Cardiac muscle cell (in vitro differentiated cells and primary cell): Measurements from ENCODE around the gene UBE2N. TPM values are rescaled to one million over a fixed set of nuclear protein-coding genes. Genes with fewer than 3 reads are reported as not detected.
"Not testable (repeated sequence)": the region's sequence is repeated elsewhere in the genome, so short reads cannot be mapped to it uniquely, and the experiment has no call there.

Experiments used
- DNase-seq, 2 donors: peaks; one replicate each; pipeline versions ENCODE4 v3.0.0 to v3.0.0-alpha.2; 2010 to 2017; ENCODE audit warnings: low read depth in 1 of 2, low spot score in 1 of 2
- H3K27ac ChIP-seq: fragments of 200-600 bp; sonication (generic); 2 replicates; pipeline ENCODE4 v1.5.1; 2016
- H3K27me3 ChIP-seq: fragments of 200-600 bp; sonication (generic); 2 replicates; pipeline ENCODE4 v1.6.0; 2016; ENCODE audit warnings: control low read depth
- H3K36me3 ChIP-seq: fragments of 200-600 bp; sonication (generic); 2 replicates; pipeline ENCODE4 v1.5.1; 2016; ENCODE audit warnings: control low read depth
- H3K4me1 ChIP-seq: fragments of 200-600 bp; sonication (generic); 2 replicates; pipeline ENCODE4 v1.8.1; 2017; ENCODE audit warnings: low read depth, mild to moderate bottlenecking, mixed run types
- H3K4me3 ChIP-seq: fragments of 200-600 bp; sonication (generic); 2 replicates; pipeline ENCODE4 v1.5.1; 2016; ENCODE audit warnings: mild to moderate bottlenecking
- H3K9me3 ChIP-seq: fragments of 200-600 bp; sonication (generic); 2 replicates; pipeline ENCODE4 v1.5.1; 2017; ENCODE audit warnings: low read depth, mild to moderate bottlenecking, control low read depth
- polyA plus RNA-seq: library from polyadenylated mRNA; unstranded; fragments of >200 nt; fragmentation: Nextera tagmentation; extraction: Ambion mirVana; gene quantifications from 2 replicates; pipeline ENCODE4 v1.2.1, GENCODE V29; 2016
- total RNA-seq: library from RNA; depleted of rRNA; stranded (reverse); fragments of >200 nt; gene quantifications from 2 replicates; pipeline ENCODE4 v1.2.3, GENCODE V29; 2016
- TF ChIP-seq, protein P1 (sequence below): IDR thresholded peaks from 2 replicates; pipeline ENCODE4 v1.5.1; 2012; ENCODE audit warnings: low read depth, mild to moderate bottlenecking, low read length

Gene UBE2N
- total and polyA plus RNA-seq, 2 experiments from 2014 or later: 17.2 to 168 TPM

DNA sequence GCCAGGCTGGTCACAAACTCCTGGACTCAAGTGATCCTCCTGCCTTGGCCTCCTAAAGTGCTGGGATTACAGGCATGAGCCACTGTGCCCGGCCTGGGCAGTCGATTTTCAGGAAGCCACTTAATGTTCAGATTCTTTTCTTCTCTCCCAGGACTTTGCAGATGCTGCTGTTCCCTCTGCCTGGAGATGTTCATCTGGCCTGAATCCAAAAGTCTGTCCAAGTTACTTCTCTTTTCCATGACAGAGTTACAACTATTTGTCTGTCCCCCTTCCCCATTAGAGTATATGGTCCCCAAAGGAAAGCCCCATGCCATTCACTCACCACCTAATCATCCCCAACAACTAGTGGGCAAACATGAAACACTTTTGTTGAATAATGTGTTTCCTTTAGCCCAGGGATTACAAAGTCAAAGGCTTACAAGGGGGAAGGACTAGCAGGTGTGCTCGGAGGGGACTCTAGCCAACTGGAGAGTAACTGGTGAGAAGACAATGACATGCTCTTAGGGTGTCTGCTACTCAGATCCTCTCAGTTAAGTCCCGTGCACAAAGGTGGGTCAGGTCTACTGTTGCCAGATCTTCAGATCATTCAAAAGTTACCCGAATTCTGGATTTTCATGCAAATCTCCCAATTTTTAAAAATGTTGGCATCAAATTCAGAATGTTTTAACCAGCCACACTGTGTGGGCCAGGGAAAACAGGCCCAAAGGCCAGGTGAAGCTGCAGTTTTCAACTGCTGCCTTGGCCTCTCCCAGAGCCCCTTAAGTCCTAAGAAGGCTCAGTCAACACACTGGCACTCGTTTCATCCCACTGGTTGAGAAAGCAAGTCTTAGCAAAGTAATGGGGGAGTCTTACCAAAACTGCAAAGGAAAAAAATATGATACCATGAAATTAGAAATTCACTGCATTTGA lies 34.4 kb downstream of the UBE2N start:
- peak overlapping the region; percentile 81 for H3K27ac ChIP-seq
- peaks cover 14% of the 10 kb centered on the region for H3K4me1 ChIP-seq
- no peaks in the 10 kb centered on the region for H3K27me3 ChIP-seq
- TF ChIP-seq, protein P1, sequence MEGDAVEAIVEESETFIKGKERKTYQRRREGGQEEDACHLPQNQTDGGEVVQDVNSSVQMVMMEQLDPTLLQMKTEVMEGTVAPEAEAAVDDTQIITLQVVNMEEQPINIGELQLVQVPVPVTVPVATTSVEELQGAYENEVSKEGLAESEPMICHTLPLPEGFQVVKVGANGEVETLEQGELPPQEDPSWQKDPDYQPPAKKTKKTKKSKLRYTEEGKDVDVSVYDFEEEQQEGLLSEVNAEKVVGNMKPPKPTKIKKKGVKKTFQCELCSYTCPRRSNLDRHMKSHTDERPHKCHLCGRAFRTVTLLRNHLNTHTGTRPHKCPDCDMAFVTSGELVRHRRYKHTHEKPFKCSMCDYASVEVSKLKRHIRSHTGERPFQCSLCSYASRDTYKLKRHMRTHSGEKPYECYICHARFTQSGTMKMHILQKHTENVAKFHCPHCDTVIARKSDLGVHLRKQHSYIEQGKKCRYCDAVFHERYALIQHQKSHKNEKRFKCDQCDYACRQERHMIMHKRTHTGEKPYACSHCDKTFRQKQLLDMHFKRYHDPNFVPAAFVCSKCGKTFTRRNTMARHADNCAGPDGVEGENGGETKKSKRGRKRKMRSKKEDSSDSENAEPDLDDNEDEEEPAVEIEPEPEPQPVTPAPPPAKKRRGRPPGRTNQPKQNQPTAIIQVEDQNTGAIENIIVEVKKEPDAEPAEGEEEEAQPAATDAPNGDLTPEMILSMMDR: no peak
- no peaks in the 10 kb centered on the region for H3K9me3 ChIP-seq
- H3K4me3 ChIP-seq: no peak overlapping the region
- DNase-seq: no peak
- peaks cover 19% of the 10 kb centered on the region for H3K36me3 ChIP-seq

- H3K9me3 ChIP-seq: no peaks in the 10 kb centered on the region
- H3K27me3 ChIP-seq: no peaks in the 10 kb centered on the region
- H3K27ac ChIP-seq: peak overlapping the region; percentile 86
- DNase-seq: no peak
- no peak overlapping the region for H3K4me3 ChIP-seq
- TF ChIP-seq, protein P1: no peak
- peaks cover 12% of the 10 kb centered on the region for H3K4me1 ChIP-seq
- H3K36me3 ChIP-seq: peaks cover 25% of the 10 kb centered on the region
Observed at GRCh38 chr12:93404961-93405849, 36.5 kb downstream of the UBE2N start.

DNA sequence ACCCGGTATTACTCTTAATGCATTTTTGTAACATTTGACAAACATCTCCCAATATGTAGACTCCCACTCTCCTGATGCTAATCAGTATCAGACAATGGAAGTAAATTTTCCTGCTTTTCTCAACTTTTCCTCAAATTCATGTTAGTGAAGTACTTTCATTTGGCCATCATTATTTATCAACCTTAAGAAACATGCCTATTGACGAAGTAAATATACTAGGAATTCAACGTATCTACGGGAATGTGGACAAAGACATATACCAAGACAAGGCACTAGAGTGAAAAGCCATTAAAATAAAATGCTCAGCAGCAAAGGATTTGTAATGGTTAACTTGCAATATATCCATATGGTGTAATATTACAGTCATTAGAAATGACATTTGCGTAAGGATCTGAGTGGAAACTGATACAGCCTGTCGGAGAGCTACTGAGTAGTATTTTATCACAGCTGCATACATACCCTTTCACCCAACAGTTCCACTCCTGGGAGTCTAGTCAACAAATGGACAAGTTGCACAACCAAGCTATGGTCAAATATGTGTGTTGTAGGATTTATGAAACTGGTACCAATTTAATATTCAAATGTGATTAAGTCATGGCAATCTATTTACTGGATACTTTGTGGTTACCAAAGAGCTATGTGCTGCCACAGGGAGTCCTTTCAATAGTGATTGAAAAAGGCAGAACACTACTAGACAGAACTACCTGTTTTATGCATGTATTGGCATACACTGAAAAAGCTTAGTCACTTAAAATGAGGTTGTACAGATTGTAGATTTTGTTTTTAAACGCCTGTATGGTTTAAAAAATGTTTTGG lies 37.6 kb downstream of the UBE2N start:
- Histone ChIP-seq H3K4me1 (peaks cover 12% of the 10 kb centered on the region), H3K36me3 (peaks cover 25% of the 10 kb centered on the region), H3K4me3 (no peak overlapping the region), H3K9me3 (no peaks in the 10 kb centered on the region), H3K27ac (peak overlapping the region; percentile 86), H3K27me3 (no peaks in the 10 kb centered on the region)
- TF ChIP-seq, protein P1: no peak
- peak in 1 of 2 donors; percentile 77 for DNase-seq

DNA sequence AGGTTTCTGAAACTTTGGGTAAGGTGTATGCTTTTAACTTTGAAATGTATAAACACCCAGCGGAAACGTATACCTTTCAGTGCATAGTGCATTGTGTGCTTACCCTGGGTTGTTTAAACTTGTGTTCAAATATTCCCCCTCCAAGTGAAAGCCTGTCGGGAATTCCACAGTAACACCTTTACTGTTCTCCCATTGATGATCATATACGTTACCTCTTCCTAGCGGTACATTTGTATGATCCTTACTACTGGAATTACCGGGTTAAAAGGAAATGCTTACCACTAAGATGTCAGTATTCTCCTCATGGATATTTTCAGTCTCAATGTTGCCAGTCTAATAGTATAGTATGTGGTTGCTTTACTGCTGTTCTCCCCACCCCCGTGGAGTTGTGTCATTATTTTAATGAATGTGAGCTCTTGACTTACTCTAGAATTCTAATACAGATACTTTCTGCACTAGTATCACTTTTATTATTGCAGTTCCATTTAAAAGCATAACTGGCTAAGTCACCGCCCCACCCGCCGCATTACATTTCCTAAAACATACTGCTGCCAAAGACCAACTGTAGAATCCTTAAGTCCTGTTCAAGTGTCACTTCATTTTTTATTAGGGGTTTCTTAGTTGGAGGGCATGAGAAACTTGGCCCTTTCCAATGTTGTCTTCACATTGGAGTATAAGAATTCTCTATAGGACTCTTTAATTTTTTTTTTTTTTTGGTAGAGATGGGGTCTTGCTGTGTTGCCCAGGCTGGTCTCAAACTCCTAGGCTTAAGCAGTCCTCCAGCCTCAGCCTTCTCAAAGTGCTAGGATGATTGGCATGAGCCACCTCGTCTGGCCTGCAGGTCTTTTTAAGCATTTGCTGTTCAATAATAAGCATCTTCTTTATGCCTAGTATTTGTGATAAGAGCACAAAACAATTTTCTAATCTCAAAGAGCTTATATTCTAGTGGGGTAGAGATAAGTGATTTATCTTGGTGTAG lies 39.1 kb downstream of the UBE2N start:
- no peak for DNase-seq
- peak overlapping the region; percentile 86 for H3K27ac ChIP-seq
- TF ChIP-seq, protein P1: no peak
- H3K36me3 ChIP-seq: peaks cover 38% of the 10 kb centered on the region
- H3K27me3 ChIP-seq: no peaks in the 10 kb centered on the region
- H3K4me1 ChIP-seq: peaks cover 9% of the 10 kb centered on the region
- H3K4me3 ChIP-seq: no peak overlapping the region
- no peaks in the 10 kb centered on the region for H3K9me3 ChIP-seq

DNA sequence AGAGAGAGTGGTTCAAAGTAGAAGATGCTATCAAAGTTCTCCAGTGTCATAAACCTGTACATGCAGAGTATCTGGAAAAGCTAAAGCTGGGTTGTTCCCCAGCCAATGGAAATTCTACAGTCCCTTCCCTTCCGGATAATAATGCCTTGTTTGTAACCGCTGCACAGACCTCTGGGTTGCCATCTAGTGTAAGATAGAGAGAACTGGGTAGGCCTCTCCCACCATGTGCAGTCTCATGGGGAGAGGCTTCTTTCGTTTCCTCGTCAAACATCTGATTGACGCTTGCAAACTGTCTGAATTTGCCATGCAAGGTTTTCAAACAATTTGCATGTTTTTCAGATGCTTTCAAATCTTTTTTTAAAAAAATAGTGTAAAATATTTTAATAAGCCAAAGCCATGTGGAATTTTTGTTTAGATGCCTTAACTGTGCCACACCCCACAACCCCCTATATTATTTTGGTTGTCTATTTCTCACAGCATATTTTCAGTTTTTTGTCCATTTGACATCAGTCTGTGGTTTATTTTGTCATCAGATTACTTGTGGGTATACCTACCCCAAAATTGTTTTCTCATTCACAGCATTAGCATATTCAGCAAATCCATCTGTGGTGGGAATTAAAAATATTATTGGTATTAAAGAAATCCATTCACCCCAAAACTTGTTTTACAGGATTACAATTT lies 42.4 kb downstream of the UBE2N start:
- DNase-seq, H3K9me3 ChIP-seq, H3K4me3 ChIP-seq, H3K27ac ChIP-seq, H3K27me3 ChIP-seq: not testable (repeated sequence)
- Histone ChIP-seq H3K36me3 (peaks cover 67% of the 10 kb centered on the region), H3K4me1 (peaks cover 13% of the 10 kb centered on the region)
